Sciatic nerve (tissue), 2 donors: Measurements from ENCODE around the gene PSMB1. TPM values are rescaled to one million over a fixed set of nuclear protein-coding genes. Genes with fewer than 3 reads are reported as not detected.
"Not testable (repeated sequence)": the region's sequence is repeated elsewhere in the genome, so short reads cannot be mapped to it uniquely, and the experiment has no call there.

ENCODE experiments used
- ATAC-seq: fragments of 200-7000 bp; cut with Tn5 transposase; one replicate; pipeline ENCODE4 v1.9.1; 2020; ENCODE audit warnings: mild to moderate bottlenecking, moderate library complexity
- DNase-seq: peaks from one replicate; pipeline ENCODE4 v3.0.0-alpha.2; 2020; ENCODE audit warnings: low spot score
- intact Hi-C: fragments of 100-400 bp; cut with DNase I; formaldehyde crosslinking; loops from one replicate; pipeline ENCODE4 v1.14.2; 2022
- total RNA-seq: library from RNA; stranded (reverse); fragmentation: NEBNext Ultra II Directional; extraction: Animal tissue kit (Norgen Biotek cat#: 25700); gene quantifications from one replicate; pipeline ENCODE4 v1.2.1, GENCODE V29; 2021
- donor health status: DM: no; HTN: no; CAD: no.
- donor health status: DM: no; HTN: no; CAD: no.

Gene PSMB1
- total RNA-seq, 1 donor from 2014 or later, result 108 TPM

DNA sequence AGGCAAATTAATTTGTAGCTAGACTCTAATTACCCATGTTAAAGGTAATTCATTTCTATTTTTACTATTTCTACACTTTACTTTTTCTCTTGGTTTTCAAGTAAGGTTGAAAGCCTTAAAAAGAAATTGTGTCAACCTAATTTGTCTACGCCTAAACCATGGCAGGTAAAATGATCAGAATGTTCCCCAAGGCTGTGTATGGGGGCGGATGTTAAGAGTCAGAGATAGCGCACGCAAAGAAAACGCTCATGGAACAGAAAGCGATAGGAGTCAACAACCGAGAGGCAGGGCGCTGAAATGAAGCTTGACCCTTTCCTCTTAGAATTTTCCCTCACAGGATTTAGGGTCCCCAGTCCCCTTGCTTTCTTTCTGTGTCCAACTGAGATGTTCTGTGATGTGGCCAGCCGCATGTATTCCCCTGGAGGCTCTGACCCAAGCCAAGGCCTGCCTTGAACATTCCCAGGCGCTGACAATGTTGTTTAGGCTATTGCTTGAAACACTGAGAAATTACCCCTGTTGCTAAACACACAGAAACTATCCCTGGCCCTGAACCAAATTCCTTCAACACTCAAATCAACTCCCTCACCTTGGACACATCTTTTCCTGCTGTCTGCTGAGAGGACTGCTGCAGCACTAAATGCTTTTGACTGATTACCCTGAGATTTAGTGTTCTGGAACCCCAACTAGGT is 10.9 kb downstream of the PSMB1 start:
- intact Hi-C loops, result no loop called here
- no peak for DNase-seq
- no peak for ATAC-seq

DNA sequence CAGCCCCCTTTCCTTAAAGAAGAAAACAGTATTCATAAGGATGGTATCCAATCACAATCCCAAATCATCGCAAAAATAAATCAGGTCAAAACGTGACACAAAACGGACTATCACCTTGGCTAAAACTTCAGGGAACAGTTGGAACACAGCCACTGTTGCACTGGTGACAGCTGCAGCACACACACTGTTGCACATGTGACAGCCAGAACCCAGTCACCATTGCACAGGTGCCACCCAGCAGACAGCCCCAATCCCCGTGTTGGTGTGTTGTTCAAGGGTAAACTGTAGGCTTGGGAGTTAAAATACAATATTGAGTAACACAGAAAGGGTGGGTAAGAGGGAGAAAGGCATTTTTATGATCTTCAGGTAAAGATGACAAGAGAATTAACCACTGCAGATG is 15.8 kb downstream of the PSMB1 start:
- ATAC-seq (no peak), DNase-seq (no peak)
- intact Hi-C loops, result no loop called here

DNA sequence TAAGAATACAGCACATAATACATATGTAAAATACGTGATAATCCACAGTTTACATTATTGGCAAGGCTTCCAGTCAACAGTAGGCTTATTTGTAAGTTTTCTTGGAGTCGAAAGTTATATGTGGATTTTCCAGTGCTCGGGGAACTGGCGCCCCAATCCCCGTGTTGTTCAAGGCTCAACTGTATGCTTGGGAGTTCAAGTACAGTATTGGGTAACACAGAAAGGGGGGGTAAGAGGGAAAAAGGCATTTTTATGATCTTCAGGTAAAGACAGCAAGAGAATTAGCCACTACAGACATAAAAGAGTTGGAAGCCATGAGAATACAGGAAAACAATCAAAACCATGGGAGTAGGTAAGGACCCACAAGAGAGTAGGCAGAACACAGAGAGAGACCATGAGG is 16.4 kb downstream of the PSMB1 start:
- ATAC-seq (no peak), DNase-seq (no peak)
- intact Hi-C loops, result no loop called here

DNA sequence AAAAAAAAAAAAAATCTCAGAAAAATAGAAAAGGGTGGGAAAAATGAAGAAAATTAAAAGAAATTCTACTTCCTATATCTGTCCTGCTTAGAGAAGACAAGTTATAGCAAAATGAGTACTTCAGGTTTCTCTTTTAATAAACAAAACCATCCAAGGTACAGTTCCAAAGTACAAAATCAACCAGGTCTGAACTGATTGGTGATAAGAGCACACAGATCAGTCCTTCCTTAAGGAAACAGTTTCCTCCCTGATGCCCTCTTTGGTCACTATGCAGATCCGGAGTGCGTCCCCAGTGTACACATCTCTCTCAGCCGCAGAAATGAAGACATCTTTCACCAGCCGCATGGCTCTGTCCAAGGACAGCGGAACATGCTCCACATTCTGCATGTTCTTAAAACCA is 18.1 kb downstream of the PSMB1 start:
- intact Hi-C loops, result no loop called here
- no peak for DNase-seq
- no peak for ATAC-seq

DNA sequence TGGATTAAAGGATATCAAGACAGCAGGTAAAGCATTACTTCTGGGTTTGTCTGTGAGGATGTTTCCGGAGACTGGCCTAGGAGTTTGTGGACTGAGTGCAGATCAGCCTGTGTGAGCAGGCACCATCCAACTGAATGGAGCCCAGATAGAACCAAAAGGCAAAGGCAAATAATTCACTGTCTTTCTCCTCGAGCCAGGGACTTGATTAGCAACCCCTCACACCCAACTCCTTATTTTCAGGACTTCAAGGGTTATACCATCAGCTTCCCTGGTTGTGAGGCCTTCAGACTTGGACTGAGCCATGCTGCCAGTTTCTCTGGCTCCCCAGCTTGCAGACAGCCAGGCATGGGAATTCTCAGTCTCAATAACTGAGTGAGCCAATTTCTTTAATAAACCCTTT is 19.3 kb downstream of the PSMB1 start:
- intact Hi-C loops, result no loop called here
- ATAC-seq (no peak), DNase-seq (no peak)

DNA sequence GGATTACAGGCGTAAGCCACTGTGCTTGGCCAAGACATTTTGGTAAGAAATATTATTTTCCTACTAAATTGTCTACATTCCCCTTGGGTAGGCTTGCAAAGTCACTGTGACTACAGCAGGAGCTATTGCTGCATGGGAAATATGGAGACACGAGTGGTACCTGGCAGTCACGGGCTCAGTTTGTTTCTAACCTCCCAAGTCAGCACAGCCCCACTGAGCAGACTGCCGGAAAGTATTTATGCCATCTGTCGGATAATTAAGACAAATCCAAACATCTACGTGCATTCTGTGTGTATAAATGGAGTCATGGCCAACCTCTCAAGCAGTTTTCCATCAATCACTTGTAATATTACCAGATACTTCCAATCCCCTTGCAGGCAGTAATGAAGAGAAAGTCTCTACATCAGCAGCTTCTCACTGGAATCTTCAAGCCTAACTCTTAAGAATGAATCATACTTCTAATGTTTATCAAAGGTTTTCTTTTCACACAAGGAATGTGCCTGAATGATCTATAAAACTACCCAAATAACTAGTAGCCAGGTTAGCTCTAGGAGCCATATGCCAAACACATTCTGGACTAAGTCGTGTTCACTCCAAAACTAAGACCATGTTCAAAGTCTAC is 20.1 kb downstream of the PSMB1 start:
- no peak for ATAC-seq
- intact Hi-C loops, result no loop called here
- DNase-seq, result no peak

DNA sequence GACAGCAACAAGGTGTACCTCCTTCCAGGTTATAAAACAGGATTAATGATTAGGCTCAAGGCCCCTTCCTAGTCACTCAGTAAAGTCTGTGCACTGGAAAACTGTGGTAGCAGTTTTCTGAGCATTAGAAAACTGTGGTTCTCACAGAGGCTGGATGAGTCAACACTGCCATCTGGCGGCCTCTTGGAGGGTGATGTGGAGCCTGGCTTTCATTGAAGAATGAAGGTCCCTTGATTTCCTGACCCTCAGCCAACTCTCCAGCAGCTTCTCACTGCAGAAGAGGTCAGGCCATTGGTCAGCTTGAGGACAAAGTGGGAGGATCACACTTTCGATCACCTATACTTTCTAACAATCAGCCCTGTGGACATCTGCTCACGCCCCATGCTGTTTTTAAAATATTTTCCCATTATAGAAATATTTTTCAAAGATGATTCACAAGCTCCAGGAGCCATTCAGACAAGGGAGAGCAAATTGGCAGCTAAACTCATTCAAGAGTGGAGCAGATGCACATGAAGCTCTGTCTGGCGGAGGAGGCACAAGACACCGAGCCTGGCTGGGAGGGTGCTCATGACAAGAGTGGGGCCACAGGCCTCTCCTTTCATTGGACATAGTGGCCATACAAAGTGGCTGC is 23.2 kb downstream of the PSMB1 start:
- intact Hi-C loops, result loop anchor here (10.0 kb wide), 1 partner anchor 735 kb away; no protein-coding TSS in a partner anchor
- DNase-seq (peak; percentile 83), ATAC-seq (peak; percentile 82)

DNA sequence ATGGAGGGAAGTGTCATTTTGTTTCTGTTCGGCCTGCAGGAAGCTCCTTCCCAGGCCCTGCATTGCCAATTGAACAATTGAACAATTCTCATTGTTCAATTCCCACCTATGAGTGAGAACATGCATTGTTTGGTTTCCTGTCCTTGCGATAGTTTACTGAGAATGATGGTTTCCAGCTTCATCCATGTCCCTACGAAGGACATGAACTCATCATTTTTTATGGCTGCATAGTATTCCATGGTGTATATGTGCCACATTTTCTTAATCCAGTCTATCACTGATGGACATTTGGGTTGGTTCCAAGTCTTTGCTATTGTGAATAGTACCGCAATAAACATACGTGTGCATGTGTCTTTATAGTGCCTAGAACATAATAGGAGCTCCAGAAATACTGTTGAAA is 25.1 kb downstream of the PSMB1 start:
- intact Hi-C loops, result loop anchor here (10.0 kb wide), 1 partner anchor 733 kb away; no protein-coding TSS in a partner anchor
- DNase-seq, ATAC-seq: not testable (repeated sequence)

DNA sequence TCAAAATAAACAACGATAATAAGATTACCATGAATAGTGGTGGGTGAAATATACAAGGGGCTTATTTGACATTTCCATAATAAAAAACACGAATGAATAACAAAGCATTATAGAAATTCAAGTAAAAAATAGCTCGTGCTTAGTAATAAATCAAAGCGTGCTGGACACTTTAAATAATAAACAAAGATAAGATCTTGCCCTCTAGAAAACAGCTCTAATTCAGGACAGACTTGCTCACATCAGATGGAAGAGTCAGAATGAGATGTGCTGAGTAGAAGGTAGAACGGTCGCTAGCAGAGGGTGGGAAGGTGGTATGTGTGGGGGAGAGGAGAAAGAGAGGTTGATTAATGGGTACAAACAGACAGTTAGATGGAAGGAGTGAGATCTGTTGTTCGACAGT is 27.3 kb downstream of the PSMB1 start:
- no peak for ATAC-seq
- DNase-seq, result no peak
- intact Hi-C loops, result loop anchor here (10.0 kb wide), 1 partner anchor 731 kb away; no protein-coding TSS in a partner anchor

DNA sequence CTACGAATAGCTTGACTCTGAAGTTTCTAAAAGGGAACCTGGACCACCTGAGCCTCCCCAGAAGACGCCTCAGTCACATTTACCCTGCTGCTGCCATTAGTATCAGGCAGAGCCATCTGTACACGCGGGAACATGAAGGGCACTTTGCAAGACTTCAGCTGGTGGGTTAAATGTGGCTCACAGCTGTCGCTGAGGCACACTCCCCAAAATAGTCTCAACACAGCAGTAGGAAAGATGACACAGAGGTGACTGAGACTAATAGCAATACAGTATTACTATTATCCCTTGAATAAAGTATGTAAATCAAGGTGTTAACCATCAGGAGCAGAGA is 29.0 kb downstream of the PSMB1 start:
- DNase-seq (no peak), ATAC-seq (no peak)
- intact Hi-C loops, result loop anchor here (10.0 kb wide), 1 partner anchor 729 kb away; no protein-coding TSS in a partner anchor

DNA sequence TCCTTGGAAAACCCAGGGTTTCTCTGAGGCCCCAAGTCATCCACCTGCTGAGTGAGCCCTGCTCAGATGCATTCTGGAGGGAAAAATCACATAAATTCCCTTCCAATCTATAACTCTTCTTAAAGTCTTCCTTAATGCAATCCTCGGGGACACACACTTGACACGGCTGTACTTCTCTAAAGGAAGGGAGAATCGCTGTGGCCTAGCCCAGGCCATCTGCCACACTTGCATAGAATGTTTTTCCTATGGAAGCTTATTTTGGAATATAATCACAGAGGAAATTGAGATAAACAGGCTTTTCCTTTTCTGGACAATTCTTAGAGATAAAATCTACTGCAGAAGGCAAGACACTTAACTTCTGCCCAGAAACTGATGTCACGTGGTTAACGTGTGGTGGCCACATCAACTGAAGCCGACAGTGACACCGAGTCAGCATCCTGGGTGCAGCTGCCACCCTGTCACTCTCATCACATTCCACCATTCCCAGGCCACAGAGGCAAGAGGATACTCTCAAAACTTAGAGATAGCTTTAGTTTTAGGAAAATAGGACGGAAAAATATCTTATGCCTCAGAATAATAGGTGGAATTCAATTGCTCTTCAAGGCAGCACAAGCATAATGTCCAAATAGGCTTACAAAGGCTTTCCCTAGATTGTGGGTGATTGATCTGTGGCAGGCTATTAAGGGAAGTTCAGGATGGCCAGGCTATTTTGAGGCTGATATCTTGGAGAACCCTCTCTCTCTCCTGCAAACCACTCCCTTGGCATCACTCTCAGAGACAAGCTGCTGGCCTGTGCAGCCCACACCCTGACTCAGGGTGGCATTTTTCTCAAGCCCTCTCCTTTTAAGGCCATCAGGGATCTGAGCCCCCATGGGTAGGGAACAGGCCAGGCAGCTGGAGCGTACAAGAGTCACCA is 29.6 kb downstream of the PSMB1 start:
- DNase-seq (no peak), ATAC-seq (no peak)
- intact Hi-C loops, result loop anchor here (10.0 kb wide), 1 partner anchor 729 kb away; no protein-coding TSS in a partner anchor

DNA sequence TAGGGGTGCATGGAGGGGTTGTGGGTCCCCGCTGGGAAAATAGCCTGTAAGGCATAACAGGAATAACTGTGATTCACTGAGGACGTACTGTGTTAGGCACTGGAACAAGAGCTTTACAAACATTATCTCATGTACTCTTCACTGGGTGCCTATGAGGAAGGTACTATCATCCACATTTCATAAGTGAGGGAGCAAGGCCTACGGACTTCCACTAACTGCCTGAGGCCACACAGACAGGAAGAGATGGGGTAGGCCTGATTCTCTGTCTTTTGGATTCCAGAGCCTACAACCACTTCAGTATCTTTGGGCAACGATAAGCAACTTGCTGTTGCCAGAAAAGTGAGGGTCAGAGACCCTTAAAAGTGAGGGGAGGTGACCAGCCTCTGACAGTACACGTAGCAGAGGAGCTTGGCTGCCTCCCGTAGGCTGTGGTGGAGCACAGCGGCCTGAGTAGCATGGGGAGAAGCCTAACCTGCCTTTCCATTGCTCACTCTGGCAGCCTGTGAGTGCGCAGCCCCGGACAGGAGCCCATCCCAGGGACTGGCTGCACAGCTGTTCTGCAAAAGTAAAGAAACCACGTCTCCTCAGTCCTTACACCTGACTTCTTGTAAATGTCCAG is 30.4 kb downstream of the PSMB1 start:
- intact Hi-C loops, result loop anchor here (10.0 kb wide), 1 partner anchor 728 kb away; no protein-coding TSS in a partner anchor
- DNase-seq, result no peak
- no peak for ATAC-seq

DNA sequence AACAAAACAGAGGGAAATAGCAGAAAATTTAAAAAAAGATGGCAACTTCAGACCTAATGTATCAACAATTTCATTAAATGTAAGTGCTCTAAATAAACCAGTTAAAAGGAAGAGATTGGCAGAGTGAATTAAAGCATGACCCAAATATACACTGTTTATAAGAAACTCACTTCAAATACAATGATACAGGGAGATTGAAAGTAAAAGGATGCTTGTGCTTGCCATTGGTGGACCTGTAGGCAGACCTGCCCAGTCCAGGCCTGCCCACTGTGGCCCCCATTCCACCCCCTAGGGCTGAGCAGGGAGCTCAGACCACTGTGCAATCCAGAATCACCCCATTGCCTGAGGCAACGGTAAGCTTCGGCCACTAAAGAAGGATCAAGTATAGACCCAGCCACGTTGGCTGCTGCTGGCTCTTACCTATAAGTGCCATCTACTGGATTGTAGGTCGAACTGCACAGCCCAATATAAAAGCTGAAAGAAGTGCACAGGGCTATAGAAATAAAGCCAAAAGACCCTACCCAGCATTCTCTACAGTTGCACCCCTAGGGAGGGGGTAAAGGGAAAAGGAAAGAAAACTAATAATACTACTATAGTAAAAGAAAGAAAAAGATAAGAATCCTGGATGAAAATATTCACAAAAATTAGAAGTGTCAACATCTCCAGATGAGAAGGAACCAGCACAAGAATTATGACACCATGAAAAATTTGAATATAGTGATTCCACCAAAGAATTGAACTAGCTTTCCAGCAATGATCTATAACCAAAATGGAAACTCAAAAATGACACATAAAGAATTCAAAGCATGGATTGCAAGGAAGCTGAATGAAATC is 36.1 kb downstream of the PSMB1 start:
- intact Hi-C loops, result no loop called here
- no peak for DNase-seq
- peak; percentile 67 for ATAC-seq

DNA sequence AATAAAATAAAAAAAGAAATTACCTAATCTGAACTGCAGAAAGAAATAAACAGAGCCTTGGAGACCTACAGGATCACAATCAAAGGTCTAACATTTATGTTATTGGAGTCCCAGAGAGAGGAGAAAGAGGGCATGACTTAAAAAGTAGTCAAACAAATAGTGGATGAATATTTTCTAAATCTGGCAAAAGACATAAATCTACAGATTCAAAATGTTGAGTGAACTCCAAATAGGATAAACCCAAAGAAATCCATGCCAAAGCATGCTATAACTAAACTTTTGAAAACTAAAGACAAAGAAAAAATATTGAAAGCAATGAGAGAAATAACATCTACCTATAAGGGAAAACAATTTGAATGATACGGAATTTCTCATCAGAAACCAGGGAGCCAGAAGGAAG is 38.2 kb downstream of the PSMB1 start:
- intact Hi-C loops, result no loop called here
- no peak for DNase-seq
- ATAC-seq, result no peak

DNA sequence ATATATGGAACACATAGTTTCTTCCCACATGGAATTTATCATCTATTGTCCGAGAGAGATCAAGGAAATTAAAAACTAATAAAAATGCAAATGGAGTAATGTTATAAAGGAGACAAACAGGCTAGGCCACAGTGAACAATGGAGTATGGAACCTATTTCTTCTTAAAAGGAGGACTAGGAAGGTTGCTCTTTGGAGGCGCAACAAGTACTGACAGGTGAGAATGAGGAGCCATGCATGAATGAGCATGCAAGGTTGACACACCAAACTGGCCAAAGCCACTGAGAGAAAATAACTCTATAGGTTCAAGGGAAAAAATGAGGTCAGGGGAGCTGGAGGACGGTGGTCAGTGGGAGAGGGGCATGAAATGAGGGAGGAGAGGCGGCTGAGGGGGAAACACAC is 40.9 kb downstream of the PSMB1 start:
- no peak for DNase-seq
- ATAC-seq, result no peak
- intact Hi-C loops, result no loop called here

DNA sequence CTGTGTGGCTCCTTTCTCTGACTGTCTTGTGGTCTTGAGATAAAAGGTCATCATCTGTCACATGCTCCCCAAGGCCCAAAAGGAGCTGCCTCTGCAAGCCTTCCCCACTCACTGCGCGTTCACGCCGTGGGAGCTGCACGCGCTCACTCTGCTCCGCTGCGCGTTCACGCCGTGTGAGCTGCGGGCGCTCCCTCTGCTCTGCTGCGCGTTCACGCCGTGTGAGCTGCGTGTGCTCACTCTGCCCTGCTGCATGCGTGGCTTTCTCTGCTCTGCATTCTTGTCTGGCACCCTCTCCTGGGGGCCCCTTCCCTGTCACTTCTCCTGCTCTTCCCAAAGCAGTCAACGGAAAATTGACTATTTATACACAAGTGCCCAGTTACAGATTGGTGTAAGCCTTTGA is 42.5 kb downstream of the PSMB1 start:
- intact Hi-C loops, result no loop called here
- no peak for DNase-seq
- no peak for ATAC-seq

DNA sequence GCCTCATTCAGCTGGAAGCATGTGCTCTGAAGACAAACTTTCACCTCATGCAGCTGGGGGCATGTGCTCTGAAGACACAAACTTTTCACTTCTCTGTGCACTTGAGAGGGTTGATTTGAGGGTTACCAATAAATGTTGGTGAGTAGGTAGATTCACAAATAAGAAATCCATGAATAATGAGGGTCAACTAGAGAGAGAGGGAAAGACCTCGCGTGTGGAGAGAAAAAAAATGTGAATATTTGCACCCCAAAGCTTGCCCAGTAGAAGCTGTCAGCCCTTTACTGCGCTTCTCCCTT is 43.4 kb downstream of the PSMB1 start:
- intact Hi-C loops, result no loop called here
- DNase-seq (no peak), ATAC-seq (no peak)
